Caco-2 (cell line): ENCODE results near the gene PPP1R12B. TPM values are rescaled to one million over a fixed set of nuclear protein-coding genes. Genes with fewer than 3 reads are reported as not detected.
"Not testable (repeated sequence)": the region's sequence is repeated elsewhere in the genome, so short reads cannot be mapped to it uniquely, and the experiment has no call there.

Experiments used
- BruUV-seq: library from RNA; stranded (reverse); fragments of 400-500 nt; replicated peaks from 2 replicates; lab custom pipeline; 2021; lab: Mats Ljungman, UMichigan
- CTCF ChIA-PET: fragments of 300-600 bp; sonication (Branson Sonifier 250); formaldehyde crosslinking; loops from one replicate; lab custom pipeline; 2022; ENCODE audit warnings: antibody characterized with exemption; lab: Charles Lee
- POLR2A ChIA-PET: fragments of 300-600 bp; sonication (Branson Sonifier 250); formaldehyde crosslinking; loops from one replicate; lab custom pipeline; 2022; ENCODE audit warnings: antibody characterized with exemption; lab: Charles Lee
- DNase-seq, 2 experiments: peaks; one replicate each; pipeline versions ENCODE4 v3.0.0 to v3.0.0-alpha.2; 2020 to 2022
- H3K27me3 ChIP-seq: replicated peaks from 2 replicates; pipeline ENCODE4 v1.6.0; 2011; ENCODE audit warnings: low read length; ENCODE audit not compliant: control insufficient read depth, insufficient read depth
- H3K36me3 ChIP-seq: 2 replicates; pipeline ENCODE4 v1.5.1; 2011; ENCODE audit warnings: low read length; ENCODE audit not compliant: control insufficient read depth, insufficient read depth
- H3K4me1 ChIP-seq: fragments of 250-450 bp; sonication (Bioruptor Pico); 2 replicates; pipeline ENCODE4 v1.5.1; 2020; ENCODE audit warnings: mild to moderate bottlenecking
- H3K4me3 ChIP-seq: 2 replicates; pipeline ENCODE4 v1.5.1; 2011; ENCODE audit warnings: low read depth, mild to moderate bottlenecking, control low read depth, low read length
- H3K9me3 ChIP-seq: fragments of 250-450 bp; sonication (Bioruptor Pico); 2 replicates; pipeline ENCODE4 v1.5.1; 2020; ENCODE audit warnings: mild to moderate bottlenecking, moderate library complexity
- H3K27ac Mint-ChIP-seq: one replicate; pipeline ENCODE4 v1.8.0; 2022; ENCODE audit warnings: mixed read lengths; ENCODE audit not compliant: unreplicated experiment
- H3K27me3 Mint-ChIP-seq: one replicate; pipeline ENCODE4 v1.8.0; 2022; ENCODE audit warnings: mixed read lengths; ENCODE audit not compliant: insufficient read depth, unreplicated experiment
- H3K36me3 Mint-ChIP-seq: one replicate; pipeline ENCODE4 v1.8.0; 2022; ENCODE audit warnings: mild to moderate bottlenecking, mixed read lengths; ENCODE audit not compliant: insufficient read depth, unreplicated experiment
- H3K4me1 Mint-ChIP-seq: one replicate; pipeline ENCODE4 v1.8.0; 2022; ENCODE audit warnings: low read depth, mixed read lengths; ENCODE audit not compliant: unreplicated experiment
- H3K4me3 Mint-ChIP-seq: one replicate; pipeline ENCODE4 v1.8.0; 2022; ENCODE audit warnings: mild to moderate bottlenecking, moderate library complexity, mixed read lengths; ENCODE audit not compliant: unreplicated experiment
- H3K9me3 Mint-ChIP-seq: one replicate; pipeline ENCODE4 v1.8.0; 2022; ENCODE audit warnings: mixed read lengths; ENCODE audit not compliant: unreplicated experiment
- intact Hi-C: fragments of 100-400 bp; cut with micrococcal nuclease; formaldehyde crosslinking; loops from one replicate; pipeline ENCODE4 v1.10.0; 2022; ENCODE audit not compliant: unreplicated experiment
- total RNA-seq: library from RNA; stranded (reverse); gene quantifications from 2 replicates; pipeline ENCODE4 v1.2.3, GENCODE V29; 2022
- TF ChIP-seq, protein P1 (sequence below), 2 experiments: fragments of 200-600 bp in 1 of 2; IDR thresholded peaks; 1 replicate in 1 of 2; 2 replicates in 1 of 2; pipeline versions ENCODE4 v1.5.1 to v1.8.0; 2011 to 2022; ENCODE audit warnings: antibody characterized with exemption in 1 of 2, control low read depth in 1 of 2, inconsistent platforms in 1 of 2, low read depth in 1 of 2, low read length in 1 of 2, mild to moderate bottlenecking in 1 of 2, moderate library complexity in 1 of 2; ENCODE audit not compliant: insufficient read depth in 1 of 2, severe bottlenecking in 1 of 2, unreplicated experiment in 1 of 2

The PPP1R12B gene
- total RNA-seq, 1 experiment from 2014 or later = 16.4 TPM

DNA sequence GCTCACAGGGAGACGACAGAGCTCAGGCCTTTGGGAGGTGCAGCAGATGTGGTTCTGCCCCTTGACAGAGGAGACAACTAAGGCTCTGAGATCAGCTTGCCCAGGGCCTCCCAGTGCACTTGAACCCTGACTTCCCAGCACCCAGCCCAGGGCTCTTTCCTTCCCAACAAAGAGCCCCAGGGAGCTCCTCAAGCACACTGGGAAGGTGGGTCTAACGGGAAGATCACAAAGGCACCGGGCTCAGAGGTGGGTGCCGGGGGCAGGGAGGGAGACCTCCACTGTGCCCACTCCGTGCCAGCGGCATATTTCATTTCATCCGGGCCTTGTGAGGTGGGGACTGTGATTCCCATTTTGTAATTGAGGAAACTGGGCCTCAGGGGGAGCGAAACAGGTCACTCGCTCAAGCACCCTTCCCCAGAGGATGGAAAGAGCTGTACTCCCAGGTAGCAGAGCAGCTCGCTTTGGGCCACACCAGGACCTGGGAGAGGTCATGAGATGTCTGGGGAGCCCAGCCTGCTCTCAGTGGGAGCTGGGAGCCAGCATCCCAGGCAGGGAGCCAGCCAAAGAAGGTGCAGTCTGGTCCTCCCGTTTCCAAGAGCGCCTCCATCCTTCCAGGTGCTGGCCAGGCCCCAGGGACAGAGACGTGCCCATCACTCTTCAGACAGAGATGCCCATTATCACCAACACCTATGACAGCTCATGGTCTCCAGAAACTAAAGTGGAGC, 279.5 kb downstream of the PPP1R12B start:
- no peaks in the 10 kb centered on the region for H3K4me1 Mint-ChIP-seq
- no peak overlapping the region for H3K4me3 ChIP-seq
- no peaks in the 10 kb centered on the region for H3K36me3 Mint-ChIP-seq
- DNase-seq = no peak
- no peaks in the 10 kb centered on the region for H3K36me3 ChIP-seq
- CTCF ChIA-PET = no interaction called here
- no peaks in the 10 kb centered on the region for H3K9me3 ChIP-seq
- POLR2A ChIA-PET = no interaction called here
- no peaks in the 10 kb centered on the region for H3K27me3 ChIP-seq
- H3K4me3 Mint-ChIP-seq = no peak overlapping the region
- TF ChIP-seq, protein P1, sequence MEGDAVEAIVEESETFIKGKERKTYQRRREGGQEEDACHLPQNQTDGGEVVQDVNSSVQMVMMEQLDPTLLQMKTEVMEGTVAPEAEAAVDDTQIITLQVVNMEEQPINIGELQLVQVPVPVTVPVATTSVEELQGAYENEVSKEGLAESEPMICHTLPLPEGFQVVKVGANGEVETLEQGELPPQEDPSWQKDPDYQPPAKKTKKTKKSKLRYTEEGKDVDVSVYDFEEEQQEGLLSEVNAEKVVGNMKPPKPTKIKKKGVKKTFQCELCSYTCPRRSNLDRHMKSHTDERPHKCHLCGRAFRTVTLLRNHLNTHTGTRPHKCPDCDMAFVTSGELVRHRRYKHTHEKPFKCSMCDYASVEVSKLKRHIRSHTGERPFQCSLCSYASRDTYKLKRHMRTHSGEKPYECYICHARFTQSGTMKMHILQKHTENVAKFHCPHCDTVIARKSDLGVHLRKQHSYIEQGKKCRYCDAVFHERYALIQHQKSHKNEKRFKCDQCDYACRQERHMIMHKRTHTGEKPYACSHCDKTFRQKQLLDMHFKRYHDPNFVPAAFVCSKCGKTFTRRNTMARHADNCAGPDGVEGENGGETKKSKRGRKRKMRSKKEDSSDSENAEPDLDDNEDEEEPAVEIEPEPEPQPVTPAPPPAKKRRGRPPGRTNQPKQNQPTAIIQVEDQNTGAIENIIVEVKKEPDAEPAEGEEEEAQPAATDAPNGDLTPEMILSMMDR (IDR thresholded peaks at IDR 0.05; ENCODE audit: insufficient read depth in 1 of 2, low read depth in 1 of 2, low read length in 1 of 2, severe bottlenecking in 1 of 2, unreplicated experiment in 1 of 2) = no peak
- H3K4me1 ChIP-seq = no peaks in the 10 kb centered on the region
- H3K9me3 Mint-ChIP-seq = no peaks in the 10 kb centered on the region
- no peaks in the 10 kb centered on the region for H3K27me3 Mint-ChIP-seq
- no TSS peak for BruUV-seq
- intact Hi-C loops = no loop called here
- no peak overlapping the region for H3K27ac Mint-ChIP-seq

DNA sequence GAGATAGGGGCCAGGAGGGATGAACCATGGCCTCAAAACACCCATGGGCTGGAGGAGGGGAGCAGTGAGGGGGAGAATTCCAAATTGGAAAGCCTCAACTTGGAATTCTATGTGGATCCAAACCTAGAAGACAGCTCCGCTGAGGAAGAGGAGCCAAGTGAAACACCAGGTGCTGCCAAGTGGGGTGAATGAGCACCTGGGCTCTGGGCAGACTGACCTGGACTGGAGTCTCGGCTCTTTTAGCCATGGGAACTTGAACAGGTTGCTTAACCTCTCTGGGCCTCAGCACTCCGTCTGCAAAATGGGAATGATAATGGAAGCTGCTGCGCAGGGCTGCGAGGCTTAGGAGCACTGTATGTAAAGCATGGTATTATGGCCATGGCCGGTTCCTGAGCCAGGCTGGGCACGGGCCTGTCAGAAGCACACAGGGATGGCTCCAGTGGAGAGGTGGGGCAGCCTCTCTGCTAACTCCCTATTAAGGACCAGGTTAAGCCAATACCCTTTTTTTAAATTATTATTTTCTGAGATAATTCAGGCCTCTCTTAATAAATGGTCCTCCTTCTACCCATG, 280.2 kb downstream of the PPP1R12B start:
- H3K27me3 Mint-ChIP-seq = no peaks in the 10 kb centered on the region

DNA sequence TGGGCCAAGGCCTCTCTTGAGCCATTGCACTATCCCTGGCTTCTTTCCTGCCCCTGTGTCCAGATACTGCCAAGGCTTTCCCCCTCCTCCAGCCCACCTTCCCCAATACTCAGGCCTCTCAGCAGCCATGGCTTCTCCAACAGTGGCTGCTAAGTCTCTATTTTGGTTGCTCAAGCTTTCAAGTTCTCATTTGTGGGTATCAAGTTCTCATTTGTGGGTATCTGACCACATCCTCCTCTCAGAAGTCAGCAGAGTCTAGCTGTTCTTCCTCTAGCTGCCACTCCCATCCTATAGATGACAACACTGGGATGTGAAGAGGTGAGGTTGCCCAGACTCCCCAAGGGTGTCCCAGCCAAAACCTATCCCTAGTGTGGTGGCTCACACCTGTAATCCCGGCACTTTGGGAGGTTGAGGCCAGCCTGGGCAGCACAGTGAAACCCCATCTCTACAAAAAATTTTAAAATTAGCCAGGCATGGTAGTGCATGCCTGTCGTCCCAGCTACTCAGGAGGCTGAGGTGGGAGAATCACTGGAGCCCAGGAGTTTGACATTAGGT, 280.8 kb downstream of the PPP1R12B start:
- DNase-seq, BruUV-seq, CTCF ChIA-PET, H3K9me3 Mint-ChIP-seq, H3K27ac Mint-ChIP-seq, H3K4me1 Mint-ChIP-seq, H3K4me3 Mint-ChIP-seq, H3K4me1 ChIP-seq, intact Hi-C loops, H3K27me3 Mint-ChIP-seq, H3K27me3 ChIP-seq, H3K4me3 ChIP-seq, H3K36me3 Mint-ChIP-seq, POLR2A ChIA-PET, H3K36me3 ChIP-seq, H3K9me3 ChIP-seq: not testable (repeated sequence)

More for the DNA sequence above, 280.2 kb downstream of the PPP1R12B start:
- Mint-ChIP-seq H3K9me3 (no peaks in the 10 kb centered on the region), H3K4me3 (no peak overlapping the region), H3K36me3 (no peaks in the 10 kb centered on the region), H3K4me1 (no peaks in the 10 kb centered on the region), H3K27ac (no peak overlapping the region)
- H3K4me1 ChIP-seq = no peaks in the 10 kb centered on the region
- DNase-seq = no peak
- TF ChIP-seq, protein P1 (IDR thresholded peaks at IDR 0.05; ENCODE audit: insufficient read depth in 1 of 2, low read depth in 1 of 2, low read length in 1 of 2, severe bottlenecking in 1 of 2, unreplicated experiment in 1 of 2) = no peak
- intact Hi-C loops = no loop called here
- H3K36me3 ChIP-seq = no peaks in the 10 kb centered on the region
- ChIA-PET POLR2A (no interaction called here), CTCF (no interaction called here)
- BruUV-seq = no TSS peak
- no peak overlapping the region for H3K4me3 ChIP-seq
- no peaks in the 10 kb centered on the region for H3K9me3 ChIP-seq
- H3K27me3 ChIP-seq = no peaks in the 10 kb centered on the region

DNA sequence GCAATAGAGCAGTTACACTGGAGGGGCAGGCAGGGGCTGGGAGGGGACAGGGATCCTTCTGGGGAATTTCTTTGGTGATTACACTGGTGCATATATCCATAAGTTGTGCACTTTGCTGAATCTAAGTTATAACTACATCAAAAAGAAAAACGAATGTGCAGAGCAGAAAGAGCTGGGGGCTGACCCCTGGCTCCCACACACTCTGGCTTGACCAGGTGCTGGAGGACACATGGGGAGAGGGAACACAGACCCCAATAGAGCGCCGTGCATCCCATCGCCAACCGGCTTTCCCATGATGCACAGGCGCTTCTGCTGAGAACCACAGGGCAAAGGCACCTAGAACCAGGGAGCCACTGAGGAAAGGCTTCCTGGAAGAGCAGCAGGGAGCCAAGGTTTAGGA, 281.6 kb downstream of the PPP1R12B start:
- CTCF ChIA-PET = not testable (repeated sequence)

More for the DNA sequence above, 281.6 kb downstream of the PPP1R12B start:
- intact Hi-C loops, H3K36me3 ChIP-seq, H3K4me3 ChIP-seq, DNase-seq, H3K27me3 ChIP-seq, H3K4me1 ChIP-seq, H3K4me1 Mint-ChIP-seq, H3K4me3 Mint-ChIP-seq, H3K36me3 Mint-ChIP-seq, H3K27ac Mint-ChIP-seq, H3K9me3 Mint-ChIP-seq, H3K9me3 ChIP-seq, H3K27me3 Mint-ChIP-seq, POLR2A ChIA-PET, BruUV-seq: not testable (repeated sequence)
